OCI-LY3 (cell line): ENCODE results near the gene TMEM266.
A peak's percentile ranks its signal among the peaks of the same experiment; 100 is the strongest.

Experiments used
- H2AFZ ChIP-seq: fragments of 200-600, 300-600 bp; shearing (Covaris generic); 2 replicates; pipeline ENCODE4 v1.6.0; 2014; ENCODE audit warnings: antibody characterized with exemption, low read depth, low read length
- H3K27ac ChIP-seq: fragments of 200-600, 300-600 bp; sonication (generic); 2 replicates; pipeline ENCODE4 v1.5.1; 2014; ENCODE audit warnings: mild to moderate bottlenecking, low read length, moderate library complexity, mixed read lengths
- H3K27me3 ChIP-seq: fragments of 200-600, 300-600 bp; sonication (generic); 2 replicates; pipeline ENCODE4 v1.6.1; 2014; ENCODE audit warnings: low read depth, low read length, mixed read lengths
- H3K36me3 ChIP-seq: fragments of 200-600, 300-600 bp; sonication (generic); replicated peaks from 2 replicates; pipeline ENCODE3; 2014; ENCODE audit warnings: low read depth, low read length, mixed read lengths
- H3K4me1 ChIP-seq: fragments of 300-600, 200-600 bp; sonication (generic); 2 replicates; pipeline ENCODE4 v1.6.1; 2014; ENCODE audit warnings: low read length, mixed read lengths
- H3K4me2 ChIP-seq: fragments of 200-600, 300-600 bp; sonication (generic); 2 replicates; pipeline ENCODE4 v1.6.1; 2014; ENCODE audit warnings: low read length, mixed read lengths
- H3K4me3 ChIP-seq: fragments of 300-600, 200-600 bp; sonication (generic); 2 replicates; pipeline ENCODE4 v1.5.1; 2014; ENCODE audit warnings: antibody characterized with exemption, mild to moderate bottlenecking, low read length, moderate library complexity
- H3K79me2 ChIP-seq: fragments of 300-600, 200-600 bp; shearing (Covaris generic); 2 replicates; pipeline ENCODE4 v1.6.1; 2014; ENCODE audit warnings: mild to moderate bottlenecking, low read length, mixed read lengths
- H3K9ac ChIP-seq: fragments of 300-600, 200-600 bp; shearing (Covaris generic); 2 replicates; pipeline ENCODE4 v1.6.0; 2014; ENCODE audit warnings: mild to moderate bottlenecking, low read length, moderate library complexity
- H3K9me3 ChIP-seq: fragments of 200-600, 300-600 bp; shearing (Covaris generic); 2 replicates; pipeline ENCODE4 v1.6.1; 2014; ENCODE audit warnings: low read length, mixed read lengths; ENCODE audit not compliant: insufficient read depth
- H4K20me1 ChIP-seq: fragments of 200-600, 300-600 bp; sonication (generic); 2 replicates; pipeline ENCODE4 v1.6.1; 2016; ENCODE audit warnings: low read length, mixed read lengths; ENCODE audit not compliant: insufficient read depth
- EZH2phosphoT487 ChIP-seq: fragments of 200-600 bp; shearing (Covaris generic); IDR thresholded peaks from 2 replicates; pipeline ENCODE4 v1.6.1; 2018; ENCODE audit warnings: antibody characterized with exemption, mixed run types, low read depth
- TF ChIP-seq, protein P1 (sequence below): fragments of 200-600, 300-600 bp; sonication (generic); IDR thresholded peaks from 2 replicates; pipeline ENCODE4 v1.5.1; 2014; ENCODE audit warnings: antibody characterized with exemption, low read length, low read depth

The TMEM266 gene

GRCh38 chr15:76184650-76185035 lies 124.9 kb downstream of the TMEM266 start:
- no peak overlapping the region for H3K27ac ChIP-seq
- no peaks in the 10 kb centered on the region for H3K79me2 ChIP-seq
- H4K20me1 ChIP-seq, result no peaks in the 10 kb centered on the region; the same call in 1 of the 2 replicates
- no peak overlapping the region for H2AFZ ChIP-seq
- peaks cover 18% of the 10 kb centered on the region for H3K4me1 ChIP-seq
- no peak overlapping the region for H3K4me3 ChIP-seq
- peaks cover 49% of the 10 kb centered on the region for H3K27me3 ChIP-seq
- H3K4me2 ChIP-seq, result no peak overlapping the region
- H3K9ac ChIP-seq, result no peak overlapping the region
- TF ChIP-seq EZH2phosphoT487, result no peak
- TF ChIP-seq, protein P1, sequence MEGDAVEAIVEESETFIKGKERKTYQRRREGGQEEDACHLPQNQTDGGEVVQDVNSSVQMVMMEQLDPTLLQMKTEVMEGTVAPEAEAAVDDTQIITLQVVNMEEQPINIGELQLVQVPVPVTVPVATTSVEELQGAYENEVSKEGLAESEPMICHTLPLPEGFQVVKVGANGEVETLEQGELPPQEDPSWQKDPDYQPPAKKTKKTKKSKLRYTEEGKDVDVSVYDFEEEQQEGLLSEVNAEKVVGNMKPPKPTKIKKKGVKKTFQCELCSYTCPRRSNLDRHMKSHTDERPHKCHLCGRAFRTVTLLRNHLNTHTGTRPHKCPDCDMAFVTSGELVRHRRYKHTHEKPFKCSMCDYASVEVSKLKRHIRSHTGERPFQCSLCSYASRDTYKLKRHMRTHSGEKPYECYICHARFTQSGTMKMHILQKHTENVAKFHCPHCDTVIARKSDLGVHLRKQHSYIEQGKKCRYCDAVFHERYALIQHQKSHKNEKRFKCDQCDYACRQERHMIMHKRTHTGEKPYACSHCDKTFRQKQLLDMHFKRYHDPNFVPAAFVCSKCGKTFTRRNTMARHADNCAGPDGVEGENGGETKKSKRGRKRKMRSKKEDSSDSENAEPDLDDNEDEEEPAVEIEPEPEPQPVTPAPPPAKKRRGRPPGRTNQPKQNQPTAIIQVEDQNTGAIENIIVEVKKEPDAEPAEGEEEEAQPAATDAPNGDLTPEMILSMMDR, result no peak
- no peaks in the 10 kb centered on the region for H3K9me3 ChIP-seq
- H3K36me3 ChIP-seq, result no peaks in the 10 kb centered on the region

DNA sequence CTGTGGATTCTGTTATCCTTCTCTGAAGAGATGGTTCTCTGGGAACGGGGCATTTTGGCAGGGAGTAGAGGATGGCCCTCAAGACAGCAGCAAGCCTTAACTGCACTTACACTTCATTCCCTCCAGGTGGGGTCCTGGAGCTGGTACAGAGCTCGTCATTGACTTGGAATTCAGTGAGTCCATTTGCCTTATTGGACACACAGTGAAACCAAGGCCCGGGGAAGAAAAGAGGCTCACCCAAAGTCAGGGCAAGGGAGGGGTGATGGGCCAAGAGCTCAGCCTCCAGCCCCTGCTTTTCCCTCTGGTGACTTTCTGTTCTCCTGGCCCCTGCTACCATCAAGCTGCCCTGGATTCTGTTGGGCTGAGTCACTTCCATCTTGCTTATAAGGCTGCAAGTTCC lies 125.9 kb downstream of the TMEM266 start:
- Histone ChIP-seq H3K36me3 (no peaks in the 10 kb centered on the region), H2AFZ (no peak overlapping the region), H3K79me2 (no peaks in the 10 kb centered on the region), H3K27ac (no peak overlapping the region), H3K9me3 (no peaks in the 10 kb centered on the region), H3K27me3 (peaks cover 42% of the 10 kb centered on the region), H3K4me2 (no peak overlapping the region; the same call in 1 of the 2 replicates), H3K4me3 (no peak overlapping the region), H3K4me1 (peaks cover 28% of the 10 kb centered on the region), H4K20me1 (no peaks in the 10 kb centered on the region; the same call in 1 of the 2 replicates), H3K9ac (no peak overlapping the region)
- no peak for TF ChIP-seq EZH2phosphoT487
- TF ChIP-seq, protein P1, result peak; percentile 66

- H3K4me2 ChIP-seq, result no peak overlapping the region
- H3K9me3 ChIP-seq, result no peaks in the 10 kb centered on the region
- H3K27ac ChIP-seq, result no peak overlapping the region
- no peak overlapping the region for H3K4me3 ChIP-seq
- no peaks in the 10 kb centered on the region for H3K79me2 ChIP-seq
- H4K20me1 ChIP-seq, result no peaks in the 10 kb centered on the region
- H3K27me3 ChIP-seq, result peaks cover 34% of the 10 kb centered on the region
- no peak overlapping the region for H3K9ac ChIP-seq
- peaks cover 24% of the 10 kb centered on the region for H3K4me1 ChIP-seq
- TF ChIP-seq, protein P1, result no peak
- no peak for TF ChIP-seq EZH2phosphoT487
- H3K36me3 ChIP-seq, result no peaks in the 10 kb centered on the region
- no peak overlapping the region for H2AFZ ChIP-seq
These were observed 127.4 kb downstream of the TMEM266 start for GRCh38 chr15:76187163-76187562.

- Histone ChIP-seq H3K9ac (no peak overlapping the region), H3K4me2 (no peak overlapping the region), H3K9me3 (no peaks in the 10 kb centered on the region), H3K4me3 (no peak overlapping the region), H3K4me1 (peaks cover 24% of the 10 kb centered on the region), H3K79me2 (no peaks in the 10 kb centered on the region), H3K36me3 (no peaks in the 10 kb centered on the region), H4K20me1 (no peaks in the 10 kb centered on the region), H3K27me3 (peaks cover 21% of the 10 kb centered on the region), H3K27ac (no peak overlapping the region), H2AFZ (no peak overlapping the region)
- TF ChIP-seq, protein P1, result no peak
- no peak for TF ChIP-seq EZH2phosphoT487
These were observed 129.3 kb downstream of the TMEM266 start for GRCh38 chr15:76189106-76189505.
